Measurements from ENCODE around the gene LRBA.

LRBA gene

GRCh38 chr4:150234246-150234645 lies 780.8 kb downstream of the LRBA start:
- H3K27ac ChIP-seq, result no peak overlapping the region
- TF ChIP-seq CTCF (conservative IDR thresholded peaks at IDR 0.05), result no peak

GRCh38 chr4:150232029-150232428 lies 783.1 kb downstream of the LRBA start:
- H3K27ac ChIP-seq, result peak overlapping the region; percentile 15
- TF ChIP-seq CTCF (conservative IDR thresholded peaks at IDR 0.05), result no peak

- no peak overlapping the region for H3K27ac ChIP-seq
- TF ChIP-seq CTCF (conservative IDR thresholded peaks at IDR 0.05), result no peak
These were observed 783.8 kb downstream of the LRBA start for GRCh38 chr4:150231107-150231770.

- H3K27ac ChIP-seq, result no peak overlapping the region
- TF ChIP-seq CTCF (conservative IDR thresholded peaks at IDR 0.05), result no peak
These were observed 784.5 kb downstream of the LRBA start for GRCh38 chr4:150230561-150230960.

- H3K27ac ChIP-seq, result no peak overlapping the region
- TF ChIP-seq CTCF (conservative IDR thresholded peaks at IDR 0.05), result no peak
These were observed 785.6 kb downstream of the LRBA start for GRCh38 chr4:150229520-150229919.

GRCh38 chr4:150224896-150225591 lies 790.0 kb downstream of the LRBA start:
- no peak for TF ChIP-seq CTCF (conservative IDR thresholded peaks at IDR 0.05)
- H3K27ac ChIP-seq, result no peak overlapping the region

- no peak overlapping the region for H3K27ac ChIP-seq
- no peak for TF ChIP-seq CTCF (conservative IDR thresholded peaks at IDR 0.05)
These were observed 795.2 kb downstream of the LRBA start for GRCh38 chr4:150219841-150220240.
